ENCODE data around the gene SH3BP2. TPM values are rescaled to one million over a fixed set of nuclear protein-coding genes. Genes with fewer than 3 reads are reported as not detected.
A peak's percentile ranks its signal among the peaks of the same experiment; 100 is the strongest.

Gene SH3BP2
- total and polyA plus RNA-seq, 9 donors, result 5.3 to 46.9 (median 22.7) TPM

DNA sequence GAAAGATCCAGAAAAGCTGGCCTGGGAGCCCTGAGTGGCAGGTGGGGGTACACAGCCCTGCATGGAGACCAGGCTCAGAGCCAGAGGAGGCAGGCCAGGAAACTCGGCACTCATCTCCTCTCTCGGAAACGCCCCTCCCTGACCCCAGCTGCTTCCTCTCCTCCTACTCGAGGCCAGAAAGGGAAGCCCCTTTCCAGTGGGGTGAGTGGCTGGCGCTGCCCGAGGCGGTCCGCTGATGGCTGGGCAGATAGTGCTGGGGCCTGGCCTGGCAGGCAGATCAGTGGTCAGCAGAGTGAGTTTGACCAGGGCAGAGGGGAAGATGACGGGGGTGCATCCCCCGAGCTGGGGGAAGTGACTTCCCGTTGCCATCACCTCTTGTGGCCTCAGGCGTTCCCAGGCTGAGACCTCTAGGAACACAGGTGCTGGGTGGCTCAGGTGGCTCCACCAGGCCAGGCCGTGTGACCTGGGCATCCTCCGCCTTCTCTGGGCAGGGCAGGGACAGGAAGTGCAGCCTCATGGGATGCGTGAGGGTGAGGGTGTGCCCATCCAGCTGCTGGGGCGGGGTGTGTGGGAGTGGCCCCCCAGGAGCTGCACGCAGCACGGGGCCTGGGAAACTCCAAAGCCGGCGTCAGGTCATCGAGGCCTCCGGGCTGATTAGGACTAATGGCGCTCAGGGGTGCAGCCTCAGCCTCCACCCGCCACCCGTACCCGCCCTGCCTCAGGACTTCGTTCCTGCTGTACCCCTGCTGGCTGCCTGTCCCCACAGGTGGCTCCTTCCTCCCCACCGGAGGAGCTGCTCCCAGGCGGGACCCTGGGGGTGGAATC lies 5.7 kb downstream of the SH3BP2 start:
- WGBS, 3 donors, result 52 to 71% (median 61%) methylated on average over 22 to 29 of the region's 29 CpGs
- TF ChIP-seq POLR2A (IDR thresholded peaks at IDR 0.05) (no peak), EP300 (IDR thresholded peaks at IDR 0.05) (no peak)
- TF ChIP-seq, protein P1, sequence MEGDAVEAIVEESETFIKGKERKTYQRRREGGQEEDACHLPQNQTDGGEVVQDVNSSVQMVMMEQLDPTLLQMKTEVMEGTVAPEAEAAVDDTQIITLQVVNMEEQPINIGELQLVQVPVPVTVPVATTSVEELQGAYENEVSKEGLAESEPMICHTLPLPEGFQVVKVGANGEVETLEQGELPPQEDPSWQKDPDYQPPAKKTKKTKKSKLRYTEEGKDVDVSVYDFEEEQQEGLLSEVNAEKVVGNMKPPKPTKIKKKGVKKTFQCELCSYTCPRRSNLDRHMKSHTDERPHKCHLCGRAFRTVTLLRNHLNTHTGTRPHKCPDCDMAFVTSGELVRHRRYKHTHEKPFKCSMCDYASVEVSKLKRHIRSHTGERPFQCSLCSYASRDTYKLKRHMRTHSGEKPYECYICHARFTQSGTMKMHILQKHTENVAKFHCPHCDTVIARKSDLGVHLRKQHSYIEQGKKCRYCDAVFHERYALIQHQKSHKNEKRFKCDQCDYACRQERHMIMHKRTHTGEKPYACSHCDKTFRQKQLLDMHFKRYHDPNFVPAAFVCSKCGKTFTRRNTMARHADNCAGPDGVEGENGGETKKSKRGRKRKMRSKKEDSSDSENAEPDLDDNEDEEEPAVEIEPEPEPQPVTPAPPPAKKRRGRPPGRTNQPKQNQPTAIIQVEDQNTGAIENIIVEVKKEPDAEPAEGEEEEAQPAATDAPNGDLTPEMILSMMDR (IDR thresholded peaks at IDR 0.05), result no peak
- DNase-seq, result peak; percentile 34 to 73 (median 57)
- H3K27me3 ChIP-seq, result no peaks in the 10 kb centered on the region
- no peaks in the 10 kb centered on the region for H3K9me3 ChIP-seq
- intact Hi-C loops (cut with DNase I), result no loop called here
- no peaks in the 10 kb centered on the region for H3K36me3 ChIP-seq
- H3K4me3 ChIP-seq, result no peak overlapping the region
- H3K4me1 ChIP-seq (ENCODE audit: insufficient read depth), result peaks cover 26% of the 10 kb centered on the region
- peak overlapping the region in 1 of 2 donors; percentile 19 for H3K27ac ChIP-seq

DNA sequence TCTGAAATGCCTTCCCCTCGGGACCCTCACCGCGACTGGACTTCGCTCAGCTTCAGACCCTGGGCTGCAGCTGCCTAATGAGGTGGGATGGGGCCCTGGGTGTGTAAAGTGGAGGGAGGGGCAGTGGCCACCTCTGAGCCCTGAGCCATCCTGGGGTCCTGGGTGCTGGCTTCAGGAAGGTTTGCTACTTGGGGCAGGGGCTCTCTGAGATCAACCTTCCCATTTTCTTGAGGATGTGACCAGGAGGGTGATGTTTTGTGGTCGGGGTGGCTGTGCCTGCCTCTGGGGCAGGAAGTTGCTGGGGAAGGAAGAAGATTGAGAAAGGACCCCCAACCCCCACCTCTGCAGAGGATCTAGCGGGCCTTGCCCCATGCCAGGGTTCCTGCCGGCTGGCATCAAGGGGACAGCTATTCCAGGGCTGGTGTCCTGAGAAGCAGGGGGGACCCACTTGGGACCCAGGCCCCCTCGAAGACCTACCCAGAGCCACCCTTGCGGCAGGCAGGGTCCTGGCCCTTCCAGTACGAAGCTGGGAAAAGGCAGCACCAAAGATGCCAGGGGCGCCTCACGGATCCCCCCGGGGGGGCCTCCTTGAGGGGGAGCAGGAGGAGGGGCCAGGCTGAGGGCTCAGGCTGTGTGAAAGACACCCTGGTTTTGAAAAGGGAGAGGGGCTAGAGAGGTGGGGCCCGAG lies 6.5 kb downstream of the SH3BP2 start:
- Histone ChIP-seq H3K27me3 (no peaks in the 10 kb centered on the region), H3K27ac (peak overlapping the region in 1 of 2 donors; percentile 57), H3K9me3 (no peaks in the 10 kb centered on the region), H3K4me1 (ENCODE audit: insufficient read depth) (peaks cover 22% of the 10 kb centered on the region), H3K4me3 (no peak overlapping the region), H3K36me3 (no peaks in the 10 kb centered on the region)
- DNase-seq, result peak; percentile 10 to 47 (median 34)
- 68 to 81% (median 81%) methylated on average over 14 of the region's 14 CpGs for WGBS, 3 donors
- TF ChIP-seq POLR2A (IDR thresholded peaks at IDR 0.05) (no peak), EP300 (IDR thresholded peaks at IDR 0.05) (no peak)
- TF ChIP-seq, protein P1 (IDR thresholded peaks at IDR 0.05), result no peak
- intact Hi-C loops (cut with DNase I), result no loop called here

DNA sequence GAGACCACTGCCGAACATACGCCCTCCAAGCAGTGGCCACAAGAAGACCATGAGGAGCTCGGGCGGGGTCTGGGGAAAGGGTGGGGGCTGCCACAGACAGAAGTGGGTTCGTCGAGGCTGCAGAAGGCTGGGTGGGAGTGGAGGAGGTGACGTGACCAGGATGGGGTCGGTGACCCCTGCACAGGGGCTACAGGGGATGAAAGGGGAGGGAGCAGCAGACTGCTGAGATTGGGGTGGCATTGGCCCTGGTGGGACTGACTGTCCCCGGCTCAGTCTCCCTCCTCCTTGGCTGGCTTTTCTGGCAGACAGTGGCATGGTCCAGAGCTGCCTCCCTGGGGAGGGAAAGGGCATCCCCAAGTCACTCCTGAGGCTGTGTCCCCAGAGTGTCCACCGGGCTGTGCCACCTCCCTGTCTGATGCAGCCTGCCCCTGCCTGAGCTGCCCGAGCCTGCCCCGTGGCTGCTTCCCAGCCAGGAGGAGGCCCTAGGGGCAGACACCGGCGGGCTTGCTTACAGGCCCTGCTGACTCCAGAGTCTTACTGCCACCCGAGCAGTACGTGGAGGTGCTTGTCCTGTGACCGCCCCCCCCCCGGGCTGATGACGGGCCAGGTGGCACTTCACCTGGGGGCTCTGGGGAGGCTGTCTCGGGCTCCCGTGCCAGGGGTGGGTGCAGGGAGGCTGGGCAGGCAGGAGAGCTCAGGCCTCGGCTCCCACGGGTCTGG lies 7.2 kb downstream of the SH3BP2 start:
- intact Hi-C loops (cut with DNase I), result no loop called here
- Histone ChIP-seq H3K27ac (peak overlapping the region; percentile 57 to 76), H3K27me3 (no peaks in the 10 kb centered on the region), H3K9me3 (no peaks in the 10 kb centered on the region), H3K36me3 (no peaks in the 10 kb centered on the region), H3K4me3 (no peak overlapping the region), H3K4me1 (ENCODE audit: insufficient read depth) (peaks cover 15% of the 10 kb centered on the region)
- TF ChIP-seq POLR2A (IDR thresholded peaks at IDR 0.05) (no peak), EP300 (IDR thresholded peaks at IDR 0.05) (no peak)
- TF ChIP-seq, protein P1 (IDR thresholded peaks at IDR 0.05), result no peak
- WGBS, 3 donors, result 63 to 78% (median 66%) methylated on average over 21 to 23 of the region's 23 CpGs
- peak; percentile 21 to 53 (median 44) for DNase-seq
